Activated T-helper 2 cell treated with anti-CD3 and anti-CD28 coated beads, Interferon-gamma antibody, Interleukin-2, Interleukin-4, amounts not matched to agents 10 μg/mL and 5 μg/mL and 100 μg/mL, durations not matched to agents 14 hours and 24 hours and 36 hours (primary cell): Measurements from ENCODE around the gene PCDHGA11. TPM values are rescaled to one million over a fixed set of nuclear protein-coding genes. Genes with fewer than 3 reads are reported as not detected.
"Not testable (repeated sequence)": the region's sequence is repeated elsewhere in the genome, so short reads cannot be mapped to it uniquely, and the experiment has no call there.

Experiments used
- DNase-seq: peaks from one replicate; pipeline ENCODE4 v3.0.0; 2021; ENCODE audit warnings: low spot score
- H3K27ac Mint-ChIP-seq: one replicate; pipeline ENCODE4 v1.8.0; 2021; ENCODE audit warnings: mixed read lengths
- H3K27me3 Mint-ChIP-seq: one replicate; pipeline ENCODE4 v1.8.0; 2021; ENCODE audit warnings: low read depth, mixed read lengths
- H3K36me3 Mint-ChIP-seq: one replicate; pipeline ENCODE4 v1.8.0; 2021; ENCODE audit warnings: low read depth, mixed read lengths
- H3K4me1 Mint-ChIP-seq: one replicate; pipeline ENCODE4 v1.8.0; 2021; ENCODE audit warnings: low read depth, mixed read lengths
- H3K4me3 Mint-ChIP-seq: one replicate; pipeline ENCODE4 v1.8.0; 2021; ENCODE audit warnings: low read depth, mild to moderate bottlenecking, moderate library complexity, mixed read lengths
- H3K9me3 Mint-ChIP-seq: one replicate; pipeline ENCODE4 v1.8.0; 2021; ENCODE audit warnings: mixed read lengths
- intact Hi-C: fragments of 100-400 bp; cut with micrococcal nuclease; formaldehyde crosslinking; loops from one replicate; pipeline ENCODE4 v1.15.1; 2023
- total RNA-seq: library from RNA; stranded (reverse); gene quantifications from 2 replicates; pipeline ENCODE4 v1.2.3, GENCODE V29; 2022

PCDHGA11 gene
- 0.21 and 0.39 TPM in 2 replicates for total RNA-seq

DNA sequence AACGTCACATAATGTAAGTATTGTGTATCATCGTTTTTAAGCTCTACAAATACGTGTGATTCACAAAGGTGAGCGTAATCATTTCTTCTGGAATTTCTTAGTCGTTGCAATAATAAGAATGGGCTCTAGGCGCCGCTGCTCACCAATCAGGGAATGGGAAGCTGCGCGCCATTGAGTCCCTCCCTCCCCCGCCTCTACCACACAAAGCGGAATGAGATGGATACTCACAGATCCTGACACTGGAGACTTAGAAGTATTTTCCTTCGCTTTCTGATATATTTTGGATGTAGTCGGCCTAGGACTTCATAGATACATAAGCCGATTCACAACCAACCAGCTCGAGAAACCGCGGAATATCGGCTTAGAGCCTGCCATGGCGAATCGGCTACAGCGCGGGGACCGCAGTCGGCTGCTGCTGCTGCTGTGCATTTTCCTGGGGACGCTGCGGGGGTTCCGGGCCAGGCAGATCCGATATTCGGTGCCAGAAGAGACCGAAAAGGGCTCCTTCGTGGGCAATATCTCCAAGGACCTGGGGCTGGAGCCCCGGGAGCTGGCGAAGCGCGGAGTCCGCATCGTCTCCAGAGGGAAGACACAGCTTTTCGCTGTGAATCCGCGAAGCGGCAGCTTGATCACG is at the start of gene PCDHGA11:
TSS of gene PCDHGA11 (plus strand) at position 197 of the 634 bp plus-strand sequence. CDS start at position 374, 177 bp downstream.
- no peak for DNase-seq
- peaks cover 19% of the 10 kb centered on the region for H3K9me3 Mint-ChIP-seq
- H3K36me3 Mint-ChIP-seq, result peaks cover 7% of the 10 kb centered on the region
- intact Hi-C loops, result loop anchor here (2.0 to 5.0 kb wide), 4 partner anchors 56 to 144 kb away; partner anchors contain the start of genes PCDHGA2, PCDHGA4, PCDHGB2 and PCDHGC3
- H3K27ac Mint-ChIP-seq, result no peak within 1 kb of the TSS
- H3K27me3 Mint-ChIP-seq, result peaks cover 63% of the 10 kb centered on the region
- H3K4me3 Mint-ChIP-seq, result peak within 1 kb of the TSS; percentile 81
- H3K4me1 Mint-ChIP-seq, result peaks cover 10% of the 10 kb centered on the region

DNA sequence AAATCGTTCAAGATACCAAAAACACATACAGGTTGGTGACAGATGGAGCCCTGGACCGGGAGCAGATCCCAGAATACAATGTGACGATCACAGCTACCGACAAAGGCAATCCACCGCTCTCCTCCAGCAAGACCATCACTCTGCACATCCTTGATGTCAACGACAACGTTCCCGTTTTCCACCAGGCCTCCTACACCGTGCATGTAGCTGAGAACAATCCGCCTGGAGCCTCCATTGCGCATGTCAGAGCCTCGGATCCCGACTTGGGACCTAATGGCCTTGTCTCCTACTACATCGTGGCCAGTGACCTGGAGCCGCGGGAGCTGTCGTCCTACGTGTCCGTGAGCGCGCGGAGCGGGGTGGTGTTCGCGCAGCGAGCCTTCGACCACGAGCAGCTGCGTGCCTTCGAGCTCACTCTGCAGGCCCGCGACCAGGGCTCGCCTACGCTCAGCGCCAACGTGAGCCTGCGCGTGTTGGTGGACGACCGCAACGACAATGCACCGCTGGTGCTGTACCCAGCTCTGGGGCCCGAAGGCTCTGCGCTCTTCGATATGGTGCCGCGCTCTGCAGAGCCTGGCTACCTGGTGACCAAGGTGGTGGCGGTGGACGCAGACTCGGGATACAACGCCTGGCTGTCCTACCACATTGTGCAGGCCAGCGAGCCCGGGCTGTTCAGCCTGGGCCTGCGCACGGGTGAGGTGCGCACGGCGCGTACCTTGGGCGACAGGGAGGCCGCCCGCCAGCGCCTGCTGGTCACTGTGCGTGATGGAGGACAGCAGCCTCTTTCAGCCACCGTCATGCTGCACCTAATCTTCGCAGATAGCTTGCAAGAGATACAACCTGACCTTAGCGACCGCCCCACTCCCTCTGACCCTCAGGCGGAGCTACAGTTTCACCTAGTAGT is 49.0 kb upstream of the PCDHGA11 start:
- Mint-ChIP-seq H3K4me1 (peaks cover 1% of the 10 kb centered on the region), H3K9me3 (peaks cover 38% of the 10 kb centered on the region), H3K27me3 (peaks cover 15% of the 10 kb centered on the region), H3K4me3 (no peak overlapping the region), H3K36me3 (peaks cover 5% of the 10 kb centered on the region), H3K27ac (no peak overlapping the region)
- no peak for DNase-seq
- intact Hi-C loops, result no loop called here

GRCh38 chr5:141373673-141374317 is 47.1 kb upstream of the PCDHGA11 start, which contains the start of gene PCDHGA6:
Gene PCDHGA6 (plus strand): TSS chr5:141373891. CDS start chr5:141374084, 193 bp downstream.
- peak within 1 kb of the TSS; percentile 13 for H3K4me3 Mint-ChIP-seq
- H3K27me3 Mint-ChIP-seq, result peaks cover 15% of the 10 kb centered on the region

DNA sequence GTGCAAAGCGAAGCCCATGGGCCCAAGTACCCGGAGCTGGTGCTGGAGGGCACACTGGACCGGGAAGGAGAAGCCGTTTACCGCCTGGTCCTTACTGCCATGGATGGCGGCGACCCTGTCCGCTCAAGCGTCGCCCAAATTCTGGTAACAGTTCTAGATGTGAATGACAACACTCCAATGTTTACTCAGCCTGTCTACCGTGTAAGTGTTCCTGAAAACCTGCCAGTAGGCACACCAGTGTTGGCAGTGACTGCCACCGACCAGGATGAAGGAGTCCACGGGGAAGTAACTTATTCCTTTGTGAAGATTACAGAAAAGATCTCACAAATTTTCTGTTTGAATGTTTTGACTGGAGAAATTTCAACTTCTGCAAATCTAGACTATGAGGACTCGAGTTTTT is 46.2 kb upstream of the PCDHGA11 start:
- Mint-ChIP-seq H3K27ac (no peak overlapping the region), H3K4me3 (no peak overlapping the region), H3K4me1 (no peaks in the 10 kb centered on the region), H3K9me3 (peaks cover 46% of the 10 kb centered on the region), H3K27me3 (peaks cover 11% of the 10 kb centered on the region), H3K36me3 (peaks cover 5% of the 10 kb centered on the region)
- DNase-seq, result no peak
- intact Hi-C loops, result no loop called here

More at GRCh38 chr5:141373673-141374317, 47.1 kb upstream of the PCDHGA11 start, which contains the start of gene PCDHGA6:
- peaks cover 1% of the 10 kb centered on the region for H3K4me1 Mint-ChIP-seq
- H3K9me3 Mint-ChIP-seq, result peaks cover 44% of the 10 kb centered on the region
- intact Hi-C loops, result no loop called here
- H3K27ac Mint-ChIP-seq, result no peak within 1 kb of the TSS
- no peak for DNase-seq
- H3K36me3 Mint-ChIP-seq, result peaks cover 5% of the 10 kb centered on the region

- intact Hi-C loops, H3K4me3 Mint-ChIP-seq, H3K27ac Mint-ChIP-seq, H3K4me1 Mint-ChIP-seq, H3K27me3 Mint-ChIP-seq, DNase-seq, H3K36me3 Mint-ChIP-seq: not testable (repeated sequence)
- peaks cover 46% of the 10 kb centered on the region for H3K9me3 Mint-ChIP-seq
Measured at GRCh38 chr5:141375444-141376155, 45.3 kb upstream of the PCDHGA11 start.

- H3K27ac Mint-ChIP-seq, result no peak within 1 kb of the TSS
- peaks cover 11% of the 10 kb centered on the region for H3K27me3 Mint-ChIP-seq
- peak within 1 kb of the TSS; percentile 75 for H3K4me3 Mint-ChIP-seq
- no peaks in the 10 kb centered on the region for H3K36me3 Mint-ChIP-seq
- H3K4me1 Mint-ChIP-seq, result no peaks in the 10 kb centered on the region
- intact Hi-C loops, result no loop called here
- no peak for DNase-seq
- peaks cover 38% of the 10 kb centered on the region for H3K9me3 Mint-ChIP-seq
Measured at GRCh38 chr5:141382469-141383294, 38.2 kb upstream of the PCDHGA11 start, which contains the start of gene PCDHGA7. Gene PCDHGA7 (plus strand): TSS chr5:141382742. CDS start chr5:141382900, 158 bp downstream.

- Mint-ChIP-seq H3K4me1 (no peaks in the 10 kb centered on the region), H3K27ac (no peak overlapping the region), H3K27me3 (peaks cover 13% of the 10 kb centered on the region), H3K9me3 (peaks cover 41% of the 10 kb centered on the region), H3K36me3 (no peaks in the 10 kb centered on the region), H3K4me3 (peak overlapping the region; percentile 75)
- DNase-seq, result no peak
- intact Hi-C loops, result no loop called here
Measured at GRCh38 chr5:141383345-141383744, 37.5 kb upstream of the PCDHGA11 start.

GRCh38 chr5:141384471-141385267 is 36.2 kb upstream of the PCDHGA11 start:
- H3K4me3 Mint-ChIP-seq, result no peak overlapping the region

DNA sequence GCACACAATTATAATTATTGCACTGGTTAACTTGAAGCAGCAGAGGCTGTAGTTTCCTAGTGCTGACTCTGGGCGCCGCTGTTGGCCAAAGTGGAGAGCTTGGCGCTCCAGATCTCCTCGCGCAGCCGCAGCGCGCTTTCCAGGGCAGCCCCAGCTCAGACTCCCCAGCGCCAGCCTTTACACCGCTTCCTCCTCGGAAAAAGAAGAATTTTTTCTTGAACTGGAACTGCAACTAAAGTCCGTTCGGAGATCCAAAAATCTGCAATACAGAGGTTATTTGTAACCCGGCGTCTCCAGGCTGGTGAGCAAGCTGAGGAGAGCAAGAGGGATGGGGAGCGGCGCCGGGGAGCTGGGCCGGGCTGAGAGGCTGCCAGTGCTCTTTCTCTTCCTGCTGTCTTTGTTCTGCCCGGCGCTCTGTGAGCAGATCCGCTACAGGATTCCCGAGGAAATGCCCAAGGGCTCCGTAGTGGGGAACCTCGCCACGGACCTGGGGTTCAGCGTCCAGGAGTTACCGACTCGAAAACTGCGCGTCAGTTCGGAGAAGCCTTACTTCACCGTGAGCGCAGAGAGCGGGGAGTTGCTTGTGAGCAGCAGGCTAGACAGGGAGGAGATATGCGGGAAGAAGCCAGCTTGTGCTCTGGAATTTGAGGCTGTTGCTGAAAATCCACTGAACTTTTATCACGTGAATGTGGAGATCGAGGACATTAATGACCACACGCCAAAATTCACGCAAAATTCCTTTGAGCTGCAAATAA is 33.1 kb upstream of the PCDHGA11 start, which contains the start of gene PCDHGB4:
TSS of gene PCDHGB4 (plus strand) at position 142 of the 755 bp plus-strand sequence. CDS start at position 329, 187 bp downstream.
- H3K4me1 Mint-ChIP-seq, H3K36me3 Mint-ChIP-seq, intact Hi-C loops, H3K27ac Mint-ChIP-seq, DNase-seq: not testable (repeated sequence)
- Mint-ChIP-seq H3K27me3 (peaks cover 20% of the 10 kb centered on the region), H3K9me3 (peaks cover 55% of the 10 kb centered on the region), H3K4me3 (peak within 1 kb of the TSS; percentile 37)

More at GRCh38 chr5:141384471-141385267, 36.2 kb upstream of the PCDHGA11 start:
- Mint-ChIP-seq H3K27me3 (peaks cover 16% of the 10 kb centered on the region), H3K36me3 (no peaks in the 10 kb centered on the region), H3K4me1 (no peaks in the 10 kb centered on the region), H3K27ac (no peak overlapping the region), H3K9me3 (peaks cover 46% of the 10 kb centered on the region)
- no peak for DNase-seq
- intact Hi-C loops, result no loop called here

DNA sequence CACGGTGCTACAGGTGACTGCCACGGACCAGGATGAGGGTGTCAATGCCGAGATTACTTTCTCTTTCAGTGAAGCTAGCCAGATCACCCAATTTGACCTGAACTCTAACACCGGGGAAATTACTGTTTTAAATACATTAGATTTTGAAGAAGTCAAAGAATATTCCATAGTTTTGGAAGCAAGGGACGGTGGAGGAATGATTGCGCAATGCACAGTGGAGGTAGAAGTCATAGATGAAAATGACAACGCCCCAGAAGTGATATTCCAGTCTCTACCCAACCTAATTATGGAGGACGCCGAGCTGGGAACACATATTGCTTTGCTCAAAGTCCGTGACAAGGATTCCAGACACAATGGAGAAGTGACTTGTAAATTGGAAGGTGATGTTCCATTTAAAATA is 32.2 kb upstream of the PCDHGA11 start:
- Mint-ChIP-seq H3K27me3 (peaks cover 16% of the 10 kb centered on the region), H3K4me1 (no peaks in the 10 kb centered on the region), H3K27ac (no peak overlapping the region), H3K9me3 (peaks cover 53% of the 10 kb centered on the region), H3K4me3 (no peak overlapping the region), H3K36me3 (peaks cover 3% of the 10 kb centered on the region)
- intact Hi-C loops, result no loop called here
- no peak for DNase-seq
